Spleen (tissue), 7 donors: ENCODE results near the gene SOST.

Experiments
- CTCF ChIP-seq, 11 experiments: fragments of 200-600 bp in 7 of 11; fragments of 450-650 bp in 4 of 11; sonication (generic) in 4 of 11; IDR thresholded peaks in 8 of 11; conservative IDR thresholded peaks in 3 of 11; 1 replicate in 7 of 11; 2 replicates in 4 of 11; pipeline versions ENCODE4 v1.4.0 to v1.8.0; 2016 to 2021; ENCODE audit warnings: antibody characterized with exemption in 11 of 11, inconsistent platforms in 4 of 11, mild to moderate bottlenecking in 1 of 11
- POLR2A ChIP-seq, 3 donors: fragments of 450-650 bp; IDR thresholded peaks; one replicate each; pipeline ENCODE4 v1.5.1; 2017; ENCODE audit warnings: antibody characterized with exemption in 3 of 3, mild to moderate bottlenecking in 1 of 3
- POLR2AphosphoS5 ChIP-seq, 3 donors: sonication (generic); formaldehyde crosslinking; IDR thresholded peaks; one replicate each; pipeline ENCODE4 v1.5.1; 2017; ENCODE audit warnings: antibody characterized with exemption in 3 of 3
- donor health status: DM: no; HTN: no; CAD: no; lungs with moderate emphysema.
- donor health status: DM: no; HTN: no; CAD: no.
- donor health status: DM: no; HTN: no; CAD: no.

DNA sequence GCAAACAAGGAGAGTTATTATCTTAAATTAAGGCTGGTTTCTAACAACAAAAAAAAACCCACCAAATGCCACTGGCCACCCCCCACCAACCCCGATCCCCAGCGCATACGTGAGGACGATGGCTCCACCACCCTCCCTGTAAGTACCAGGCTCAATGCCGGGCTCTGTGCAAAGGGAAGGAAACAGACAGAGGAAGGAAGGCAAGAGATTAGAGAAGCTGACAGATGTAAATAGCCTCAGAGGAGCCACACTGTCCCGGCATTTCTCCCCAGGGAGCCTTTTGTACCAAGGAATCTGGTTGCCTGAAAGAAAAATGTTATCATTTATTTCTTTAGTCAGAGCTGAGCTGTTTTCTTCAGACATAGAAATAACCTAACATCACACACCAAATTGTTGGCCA is 13.1 kb downstream of the SOST start:
- TF ChIP-seq CTCF (IDR thresholded peaks at IDR 0.05 in 8 of 11, conservative IDR thresholded peaks at IDR 0.05 in 3 of 11), result no peak
- no peak for TF ChIP-seq POLR2AphosphoS5 (IDR thresholded peaks at IDR 0.05)
- no peak for TF ChIP-seq POLR2A (IDR thresholded peaks at IDR 0.05)
